Calu3 (cell line): ENCODE data around the gene FRMPD2. TPM values are rescaled to one million over a fixed set of nuclear protein-coding genes. Genes with fewer than 3 reads are reported as not detected.
"Not testable (repeated sequence)": the region's sequence is repeated elsewhere in the genome, so short reads cannot be mapped to it uniquely, and the experiment has no call there.

Source experiments
- BruUV-seq: library from RNA; stranded (reverse); fragments of 400-500 nt; replicated peaks from 2 replicates; lab custom pipeline; 2021; lab: Mats Ljungman, UMichigan
- CTCF ChIA-PET: fragments of 300-600 bp; sonication (Branson Sonifier 250); formaldehyde crosslinking; loops from one replicate; lab custom pipeline; 2022; ENCODE audit warnings: antibody characterized with exemption; lab: Charles Lee
- DNase-seq: peaks from one replicate; pipeline ENCODE4 v3.0.0; 2022
- H3K27ac Mint-ChIP-seq: one replicate; pipeline ENCODE4 v1.8.0; 2022; ENCODE audit warnings: mixed read lengths; ENCODE audit not compliant: unreplicated experiment
- H3K27me3 Mint-ChIP-seq: one replicate; pipeline ENCODE4 v1.8.0; 2022; ENCODE audit warnings: mixed read lengths; ENCODE audit not compliant: unreplicated experiment
- H3K36me3 Mint-ChIP-seq: one replicate; pipeline ENCODE4 v1.8.0; 2022; ENCODE audit warnings: mild to moderate bottlenecking, moderate library complexity, mixed read lengths; ENCODE audit not compliant: insufficient read depth, unreplicated experiment
- H3K4me1 Mint-ChIP-seq: one replicate; pipeline ENCODE4 v1.8.0; 2022; ENCODE audit warnings: mild to moderate bottlenecking, low read depth, mixed read lengths; ENCODE audit not compliant: unreplicated experiment
- H3K4me3 Mint-ChIP-seq: one replicate; pipeline ENCODE4 v1.8.0; 2022; ENCODE audit warnings: mild to moderate bottlenecking, low read depth, moderate library complexity, mixed read lengths; ENCODE audit not compliant: unreplicated experiment
- H3K9me3 Mint-ChIP-seq: one replicate; pipeline ENCODE4 v1.8.0; 2022; ENCODE audit warnings: low read depth, mixed read lengths; ENCODE audit not compliant: unreplicated experiment
- intact Hi-C: fragments of 100-400 bp; cut with micrococcal nuclease; formaldehyde crosslinking; loops from one replicate; pipeline ENCODE4 v1.10.0; 2022; ENCODE audit not compliant: unreplicated experiment
- total RNA-seq: library from RNA; stranded (reverse); gene quantifications from 2 replicates; pipeline ENCODE4 v1.2.3, GENCODE V29; 2022

FRMPD2 gene
- total RNA-seq, 1 experiment from 2014 or later = 1.9 TPM

DNA sequence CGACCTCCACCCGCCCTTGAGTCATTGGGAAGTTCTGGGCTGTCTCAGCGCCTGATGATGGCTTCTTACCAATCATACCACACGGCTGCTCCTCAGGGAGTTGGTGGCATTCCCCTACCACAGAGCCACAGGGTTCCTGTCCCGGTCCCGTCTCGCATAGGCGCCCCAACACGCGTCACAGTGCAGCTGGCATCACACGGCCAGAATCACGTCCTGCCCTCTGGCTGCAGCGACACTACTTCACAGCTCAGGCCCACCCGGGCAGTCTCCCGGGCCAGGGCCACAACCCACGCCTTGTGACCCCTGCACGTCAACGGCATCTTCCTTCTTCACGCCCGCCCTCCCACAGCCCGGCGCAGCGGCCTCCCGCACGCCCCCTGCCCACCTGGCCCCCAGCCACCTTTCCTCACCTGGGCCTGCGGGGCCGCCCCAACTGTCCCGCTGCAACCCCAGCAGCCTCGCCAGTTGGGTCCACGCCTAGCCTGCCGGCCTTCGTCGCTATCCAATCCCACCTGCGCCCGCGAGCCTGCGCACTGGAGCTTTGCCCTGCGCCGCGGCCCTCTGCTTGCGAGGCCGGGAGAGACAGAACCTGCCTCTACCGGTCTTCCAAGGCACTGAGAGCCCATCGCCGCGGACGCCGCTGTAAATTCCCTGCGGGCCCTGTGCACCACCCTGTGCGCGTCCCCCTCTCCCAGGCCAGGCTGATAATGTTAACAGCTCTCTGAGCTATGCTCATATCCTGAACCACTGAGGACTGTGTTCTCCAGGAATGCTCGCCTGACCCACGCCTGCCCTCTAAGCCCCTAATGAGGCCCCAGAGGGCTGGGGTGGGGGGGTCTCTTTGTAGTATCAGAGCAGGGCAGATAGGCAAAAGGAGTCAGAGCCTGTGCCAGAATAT, 134.3 kb downstream of the FRMPD2 start:
- DNase-seq = peak; percentile 62
- H3K4me3 Mint-ChIP-seq = peak overlapping the region; percentile 59
- BruUV-seq, H3K36me3 Mint-ChIP-seq, CTCF ChIA-PET, H3K4me1 Mint-ChIP-seq, intact Hi-C loops, H3K9me3 Mint-ChIP-seq, H3K27ac Mint-ChIP-seq, H3K27me3 Mint-ChIP-seq: not testable (repeated sequence)

DNA sequence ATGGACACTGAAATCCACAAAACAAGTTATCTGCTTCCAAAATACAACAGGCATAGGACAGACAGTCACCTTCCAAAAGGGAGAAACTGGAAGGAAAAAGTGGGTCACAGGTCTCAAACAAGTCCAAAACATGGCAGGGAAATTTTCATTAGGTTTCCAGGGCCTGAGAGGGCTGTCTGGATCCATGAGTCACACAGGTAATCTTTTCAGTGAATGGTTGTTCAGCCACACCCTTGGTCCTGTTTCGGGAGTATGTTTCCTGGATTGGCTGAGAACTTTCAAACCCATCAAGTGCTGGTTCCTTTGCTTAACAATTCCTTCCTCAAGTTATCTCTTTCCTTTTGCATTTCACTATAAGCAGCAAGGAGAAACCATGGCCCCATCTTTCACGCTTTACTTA, 145.5 kb downstream of the FRMPD2 start:
- intact Hi-C loops, H3K36me3 Mint-ChIP-seq, H3K9me3 Mint-ChIP-seq, CTCF ChIA-PET, H3K4me1 Mint-ChIP-seq, BruUV-seq, H3K27me3 Mint-ChIP-seq, H3K27ac Mint-ChIP-seq, H3K4me3 Mint-ChIP-seq: not testable (repeated sequence)
- peak; percentile 3 for DNase-seq

DNA sequence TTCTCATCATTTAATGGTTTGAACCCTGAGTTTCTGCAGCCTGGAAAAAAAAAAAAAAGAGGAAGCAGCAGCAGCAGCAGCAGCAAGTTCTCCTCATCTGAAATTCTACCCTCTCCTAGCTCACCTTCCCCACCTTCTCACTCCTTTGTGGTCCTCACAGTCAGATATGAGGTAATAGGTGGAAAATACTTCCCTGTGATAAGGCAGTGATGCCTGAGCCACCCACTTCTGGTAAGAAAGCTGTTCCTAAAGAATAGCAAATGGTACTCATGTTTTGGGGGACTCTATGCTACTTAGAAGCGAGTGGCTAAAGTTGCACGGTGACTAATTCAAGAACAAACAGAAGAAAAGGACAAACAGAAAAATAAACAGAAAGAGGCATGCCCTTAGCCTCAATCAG, 148.2 kb downstream of the FRMPD2 start:
- H3K9me3 Mint-ChIP-seq, DNase-seq, BruUV-seq, H3K4me3 Mint-ChIP-seq, H3K4me1 Mint-ChIP-seq, H3K27me3 Mint-ChIP-seq, H3K36me3 Mint-ChIP-seq, intact Hi-C loops, CTCF ChIA-PET, H3K27ac Mint-ChIP-seq: not testable (repeated sequence)

DNA sequence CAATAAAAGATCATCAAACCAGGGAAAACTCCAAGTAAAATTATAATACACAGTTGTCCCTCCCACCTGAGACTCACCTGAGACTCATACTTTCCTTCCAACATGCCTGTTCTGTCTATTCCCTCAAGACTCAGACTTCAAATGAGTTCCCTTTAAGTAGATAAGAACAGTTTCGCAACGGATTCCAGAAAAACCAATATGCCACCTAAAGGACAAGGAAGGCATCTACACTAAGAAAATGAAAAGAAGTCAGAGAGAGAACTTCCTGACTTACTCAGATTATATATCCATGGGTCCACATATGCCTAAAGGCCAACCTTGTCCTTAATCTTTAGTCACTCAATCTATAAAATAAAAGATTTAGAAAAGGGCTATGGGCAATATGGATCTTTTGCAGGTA, 148.9 kb downstream of the FRMPD2 start:
- CTCF ChIA-PET, DNase-seq, H3K9me3 Mint-ChIP-seq, intact Hi-C loops, H3K4me3 Mint-ChIP-seq, H3K27me3 Mint-ChIP-seq, H3K4me1 Mint-ChIP-seq, BruUV-seq, H3K27ac Mint-ChIP-seq, H3K36me3 Mint-ChIP-seq: not testable (repeated sequence)

DNA sequence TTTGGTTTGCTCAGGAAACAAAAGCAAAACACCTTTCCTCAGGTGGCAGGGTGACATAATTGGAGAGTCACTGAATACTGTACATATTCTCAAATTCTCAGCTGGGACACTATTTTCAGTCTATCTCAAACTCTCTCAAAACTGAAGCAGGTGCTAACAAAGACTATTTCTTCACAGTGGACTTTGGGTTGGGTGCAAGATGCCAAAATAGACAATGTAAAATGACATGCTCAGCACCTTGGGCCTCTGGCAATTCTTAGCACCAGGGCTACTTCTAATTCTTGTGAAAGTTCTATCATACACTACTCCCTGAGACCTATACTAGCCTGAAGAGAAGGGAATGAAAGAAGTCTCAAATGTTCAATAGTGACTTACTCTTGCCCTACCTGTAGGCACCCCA, 151.9 kb downstream of the FRMPD2 start:
- H3K27ac Mint-ChIP-seq, DNase-seq, H3K27me3 Mint-ChIP-seq, intact Hi-C loops, H3K36me3 Mint-ChIP-seq, BruUV-seq, CTCF ChIA-PET, H3K9me3 Mint-ChIP-seq, H3K4me3 Mint-ChIP-seq, H3K4me1 Mint-ChIP-seq: not testable (repeated sequence)

DNA sequence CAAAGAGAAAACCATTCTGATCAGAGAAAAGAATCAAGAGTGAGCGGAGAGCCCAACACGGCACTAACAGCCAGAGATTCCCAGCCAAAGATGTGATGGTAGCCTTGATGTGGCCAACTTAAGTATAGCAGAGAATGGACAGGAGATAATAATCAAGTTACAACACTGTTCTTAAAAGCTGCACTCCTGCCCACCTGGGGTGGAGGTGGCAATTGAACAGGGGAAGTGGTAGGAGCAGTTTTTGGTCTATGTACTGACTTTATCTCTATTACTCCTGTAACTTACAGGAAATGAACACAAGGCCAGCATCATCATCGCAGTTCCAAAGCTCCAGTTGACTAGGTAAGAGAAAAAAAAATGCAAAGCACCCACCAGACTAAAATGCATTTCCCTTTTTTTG, 164.2 kb downstream of the FRMPD2 start:
- H3K4me1 Mint-ChIP-seq, H3K4me3 Mint-ChIP-seq, intact Hi-C loops, CTCF ChIA-PET, BruUV-seq, H3K9me3 Mint-ChIP-seq, H3K27ac Mint-ChIP-seq, H3K36me3 Mint-ChIP-seq, H3K27me3 Mint-ChIP-seq, DNase-seq: not testable (repeated sequence)

Other genes with a start within 250 kb of the FRMPD2 start
- gene MAPK8, start 32.0 kb upstream of the FRMPD2 start, total RNA-seq = 55.7 and 63.4 TPM in 2 replicates